Measurements from ENCODE around the gene BCL7C. TPM values are rescaled to one million over a fixed set of nuclear protein-coding genes. Genes with fewer than 3 reads are reported as not detected.
A peak's percentile ranks its signal among the peaks of the same experiment; 100 is the strongest.

BCL7C gene
- total and polyA plus RNA-seq, 2 of the 4 experiments (the other 2 are of a cell fraction), result 32.3 to 34.9 TPM

DNA sequence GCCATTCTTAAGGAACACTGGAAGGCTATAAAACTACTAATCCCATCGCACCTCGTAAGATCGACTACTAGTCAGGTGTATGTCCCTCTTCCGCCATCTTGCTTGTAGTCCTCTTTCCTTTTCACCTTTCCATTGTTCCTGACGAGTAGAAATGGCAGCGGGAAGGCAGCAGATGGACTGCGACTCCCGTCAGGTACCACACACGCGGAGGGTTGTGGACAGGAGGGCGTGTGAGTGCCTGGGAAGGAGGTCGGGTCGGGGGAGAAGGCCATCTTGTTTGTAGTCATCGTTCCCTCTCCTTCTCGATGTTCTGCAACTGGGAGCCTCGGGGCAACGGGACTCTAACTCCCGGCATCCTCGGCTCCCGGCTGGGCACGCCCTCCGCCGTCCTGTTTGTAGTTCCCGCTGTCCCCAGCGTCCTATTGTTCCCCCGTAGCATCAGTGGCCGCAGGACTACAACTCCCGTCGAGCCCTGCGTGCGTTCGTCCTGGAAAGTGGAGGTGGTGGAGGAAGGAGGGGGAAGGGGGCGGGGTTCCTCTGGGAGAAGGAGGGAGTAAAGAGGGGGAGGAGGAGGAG is 29.2 kb upstream of the BCL7C start:
- Histone ChIP-seq H4K91ac (ENCODE audit: insufficient read depth, low read depth, low read length) (peak overlapping the region; percentile 98), H2AK5ac (ENCODE audit: low read depth, low read length) (peak overlapping the region; percentile 100), H2AK9ac (replicated peaks; ENCODE audit: low read depth, low read length, poor library complexity) (peak overlapping the region; percentile 98), H3K23ac (ENCODE audit: low read depth, low read length) (peak overlapping the region; percentile 87), H3K4ac (ENCODE audit: low read depth, low read length) (peak overlapping the region; percentile 98), H4K5ac (ENCODE audit: low read depth, low read length) (peak overlapping the region; percentile 96), H3K27me3 (ENCODE audit: control insufficient read depth, insufficient read depth, low read length) (no peaks in the 10 kb centered on the region), H3K18ac (ENCODE audit: low read depth, low read length) (peak overlapping the region; percentile 88), H2BK20ac (ENCODE audit: low read depth, low read length) (peak overlapping the region; percentile 65), H3K9me3 (ENCODE audit: control insufficient read depth, insufficient read depth, low read length) (no peaks in the 10 kb centered on the region), H3K79me1 (ENCODE audit: low read depth in 1 of 2, low read length in 2 of 2) (peaks cover 4 to 39% of the 10 kb centered on the region in 2 experiments; a peak in 2 of 4 replicates), H3K4me3 (ENCODE audit: insufficient read depth, low read depth, low read length) (peak overlapping the region; percentile 59), H3K9ac (ENCODE audit: low read depth, low read length) (peak overlapping the region; percentile 77), H3K9me1 (ENCODE audit: insufficient read depth, low read length) (no peaks in the 10 kb centered on the region), H2BK120ac (ENCODE audit: low read depth, low read length) (peak overlapping the region; percentile 92), H3K36me3 (ENCODE audit: control insufficient read depth, insufficient read depth, low read length) (peaks cover 10% of the 10 kb centered on the region; the same call in 1 of the 2 replicates), H3K4me2 (ENCODE audit: low read depth, low read length) (peak overlapping the region; percentile 72), H3K27ac (ENCODE audit: insufficient read depth, low read length) (peak overlapping the region; percentile 94), H2BK5ac (ENCODE audit: low read depth, low read length, poor library complexity, severe bottlenecking) (peak overlapping the region; percentile 97), H2BK15ac (ENCODE audit: low read depth, low read length) (peak overlapping the region; percentile 94; the same call in 2 of the 3 replicates), H3K14ac (replicated peaks; ENCODE audit: low read depth, low read length) (peak overlapping the region; percentile 94), H4K20me1 (ENCODE audit: insufficient read depth, low read length) (peaks cover 4% of the 10 kb centered on the region; the same call in 1 of the 2 replicates), H3K4me1 (ENCODE audit: control insufficient read depth, insufficient read depth, low read length) (peaks cover 2% of the 10 kb centered on the region; the same call in 1 of the 2 replicates), H4K8ac (ENCODE audit: low read depth in 2 of 2, low read length in 2 of 2) (peak overlapping the region; percentile 83 to 99), H2AFZ (replicated peaks; ENCODE audit: low read length, poor library complexity) (peak overlapping the region; percentile 99), H3K56ac (ENCODE audit: extremely low read depth, insufficient read depth, low read length) (peak overlapping the region; percentile 92)
- intact Hi-C loops (cut with micrococcal nuclease), result loop anchor here (5.0 kb wide), 2 partner anchors 161 to 226 kb away; partner anchors contain the start of genes CFAP119, RNF40 and SRCAP
- no TSS peak for BruUV-seq (replicated peaks)
- ChIA-PET POLR2A (ENCODE audit: unreplicated experiment) (interaction anchor here (0.6 to 0.7 kb wide), 3 partner anchors 48 to 238 kb away, joined by 3 to 5 read pairs (median 4); no protein-coding TSS in a partner anchor), CTCF (interaction anchor here (1.1 kb wide), 1 partner anchor 19 kb away, joined by 4 read pairs; no protein-coding TSS in a partner anchor)
- ATAC-seq (ENCODE audit: low read depth), result peak; percentile 79
- in situ Hi-C loops (cut with MboI; ENCODE audit: low sequenced_read_pairs), result no loop called here
- dilution Hi-C loops (cut with HindIII; ENCODE audit: low sequenced_read_pairs, unreplicated experiment), result no loop called here
- TF ChIP-seq FOS (IDR thresholded peaks at IDR 0.05; ENCODE audit: low read depth, low read length) (no peak), MAZ (IDR thresholded peaks at IDR 0.05; ENCODE audit: borderline replicate concordance, low read depth, low read length) (peak; percentile 95), CEBPB (IDR thresholded peaks at IDR 0.05; ENCODE audit: low read depth, low read length) (0 out of 2 replicates have a peak, but pooled peaks have one; percentile 8), POLR2A (IDR thresholded peaks at IDR 0.05; ENCODE audit: low read depth, low read length) (peak; percentile 78)
- 0% methylated on average over 16 of the region's 33 CpGs; no CpG with 5 or more reads in 1 of the 2 experiments for WGBS, 2 experiments (ENCODE audit: extremely low coverage in 2 of 2, insufficient read length in 1 of 2)
- DNase-seq, result peak; percentile 99
